ENCODE measurements around the gene SNAI1. TPM values are rescaled to one million over a fixed set of nuclear protein-coding genes. Genes with fewer than 3 reads are reported as not detected.
"Not testable (repeated sequence)": the region's sequence is repeated elsewhere in the genome, so short reads cannot be mapped to it uniquely, and the experiment has no call there.

The SNAI1 gene
- total and polyA plus RNA-seq, 8 donors: 0.37 to 7.1 (median 2.7) TPM; not detected in 2

- Histone ChIP-seq H3K4me3 (no peak overlapping the region), H3K36me3 (peaks cover 0 to 9% (median 0%) of the 10 kb centered on the region in 4 donors), H3K27me3 (no peaks in the 10 kb centered on the region), H3K9me3 (no peaks in the 10 kb centered on the region), H3K27ac (peak overlapping the region; percentile 37 to 79 (median 76)), H3K4me1 (peaks cover 28 to 65% (median 42%) of the 10 kb centered on the region in 4 donors)
- intact Hi-C loops (cut with DNase I; ENCODE audit: low total_unique reads): loop anchor here (10.0 kb wide), 1 partner anchor 185 kb away; no protein-coding TSS in a partner anchor
- peak in 1 of 2 donors; percentile 84 for DNase-seq
- TF ChIP-seq POLR2A (IDR thresholded peaks at IDR 0.05) (no peak), EP300 (IDR thresholded peaks at IDR 0.05) (no peak), POLR2AphosphoS5 (IDR thresholded peaks at IDR 0.05) (peak in 1 of 3 donors; percentile 16), CTCF (IDR thresholded peaks at IDR 0.05) (no peak)
- 45 to 60% (median 57%) methylated on average over 20 to 22 of the region's 22 CpGs for WGBS, 5 donors
Observed at GRCh38 chr20:49989234-49990065, 6.7 kb downstream of the SNAI1 start.

- Histone ChIP-seq H3K4me1 (peaks cover 24 to 57% (median 37%) of the 10 kb centered on the region in 4 donors), H3K4me3 (no peak overlapping the region), H3K36me3 (peaks cover 0 to 9% (median 0%) of the 10 kb centered on the region in 4 donors), H3K27me3 (no peaks in the 10 kb centered on the region), H3K9me3 (no peaks in the 10 kb centered on the region), H3K27ac (peak overlapping the region; percentile 37 to 79 (median 76))
- 13 to 26% (median 19%) methylated on average over 9 of the region's 9 CpGs for WGBS, 5 donors
- DNase-seq: peak; percentile 54 to 72
- intact Hi-C loops (cut with DNase I; ENCODE audit: low total_unique reads): no loop called here
- TF ChIP-seq CTCF (IDR thresholded peaks at IDR 0.05) (no peak), POLR2AphosphoS5 (IDR thresholded peaks at IDR 0.05) (no peak), EP300 (IDR thresholded peaks at IDR 0.05) (no peak), POLR2A (IDR thresholded peaks at IDR 0.05) (no peak)
Observed at GRCh38 chr20:49990271-49990720, 7.5 kb downstream of the SNAI1 start.

DNA sequence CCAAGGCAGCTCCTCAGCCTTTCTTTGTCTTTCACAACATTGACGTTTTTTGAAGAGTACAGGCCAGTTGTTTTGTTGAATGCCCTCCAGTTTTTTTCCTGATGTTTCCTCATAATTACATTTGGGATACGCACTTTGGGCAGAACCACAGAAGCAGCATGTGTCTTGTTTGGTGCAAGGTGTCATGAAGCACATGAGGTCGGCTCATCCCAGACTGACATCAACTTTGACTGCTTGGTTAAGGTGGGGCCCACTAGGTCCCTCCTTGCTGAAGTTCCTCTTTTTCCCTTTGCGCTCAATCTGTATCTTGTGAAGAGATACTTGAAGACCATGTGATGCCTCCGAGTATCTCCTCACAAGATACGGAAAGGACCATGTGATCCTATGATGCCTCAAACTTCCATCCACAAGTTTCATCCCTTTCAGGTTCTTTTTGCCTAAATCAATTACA, 10.5 kb downstream of the SNAI1 start:
- Histone ChIP-seq H3K36me3 (peaks cover 0 to 1% (median 0%) of the 10 kb centered on the region in 4 donors), H3K27ac (no peak overlapping the region), H3K4me1 (peaks cover 20 to 28% (median 22%) of the 10 kb centered on the region in 4 donors), H3K9me3 (no peaks in the 10 kb centered on the region), H3K4me3 (no peak overlapping the region), H3K27me3 (no peaks in the 10 kb centered on the region)
- WGBS, 5 donors: 57 to 79% (median 59%) methylated on average over 6 of the region's 6 CpGs
- no peak for DNase-seq
- intact Hi-C loops (cut with DNase I; ENCODE audit: low total_unique reads): no loop called here
- no peak for TF ChIP-seq CTCF (IDR thresholded peaks at IDR 0.05)
- TF ChIP-seq EP300 (IDR thresholded peaks at IDR 0.05): no peak
- no peak for TF ChIP-seq POLR2AphosphoS5 (IDR thresholded peaks at IDR 0.05)
- no peak for TF ChIP-seq POLR2A (IDR thresholded peaks at IDR 0.05)

- Histone ChIP-seq H3K27me3 (no peaks in the 10 kb centered on the region), H3K27ac (no peak overlapping the region), H3K9me3 (no peaks in the 10 kb centered on the region), H3K36me3 (no peaks in the 10 kb centered on the region), H3K4me3 (no peak overlapping the region), H3K4me1 (peaks cover 0 to 5% (median 3%) of the 10 kb centered on the region in 4 donors)
- no peak for TF ChIP-seq POLR2AphosphoS5 (IDR thresholded peaks at IDR 0.05)
- no peak for TF ChIP-seq CTCF (IDR thresholded peaks at IDR 0.05)
- TF ChIP-seq EP300 (IDR thresholded peaks at IDR 0.05): no peak
- TF ChIP-seq POLR2A (IDR thresholded peaks at IDR 0.05): no peak
- intact Hi-C loops (cut with DNase I; ENCODE audit: low total_unique reads): no loop called here
- WGBS, 5 donors: 86 to 100% (median 91%) methylated on average over 2 to 3 of the region's 3 CpGs
- no peak for DNase-seq
Observed at GRCh38 chr20:49995586-49995985, 12.8 kb downstream of the SNAI1 start.

- H3K4me3 ChIP-seq; intact Hi-C loops (cut with DNase I; ENCODE audit: low total_unique reads); H3K27ac ChIP-seq; H3K9me3 ChIP-seq; H3K4me1 ChIP-seq; DNase-seq; H3K27me3 ChIP-seq; H3K36me3 ChIP-seq: not testable (repeated sequence)
- WGBS, 5 donors: 87 to 91% (median 88%) methylated on average over 15 of the region's 15 CpGs
Observed at GRCh38 chr20:49998478-49999188, 15.9 kb downstream of the SNAI1 start.

Data from stomach (tissue), 9 donors.